Kidney glomerular epithelial cell (primary cell): ENCODE measurements around the gene IDUA.
A peak's percentile ranks its signal among the peaks of the same experiment; 100 is the strongest.

Source experiments
- DNase-seq: peaks from one replicate; lab custom pipeline; 2025; lab: John Stamatoyannopoulos, UW

IDUA gene

DNA sequence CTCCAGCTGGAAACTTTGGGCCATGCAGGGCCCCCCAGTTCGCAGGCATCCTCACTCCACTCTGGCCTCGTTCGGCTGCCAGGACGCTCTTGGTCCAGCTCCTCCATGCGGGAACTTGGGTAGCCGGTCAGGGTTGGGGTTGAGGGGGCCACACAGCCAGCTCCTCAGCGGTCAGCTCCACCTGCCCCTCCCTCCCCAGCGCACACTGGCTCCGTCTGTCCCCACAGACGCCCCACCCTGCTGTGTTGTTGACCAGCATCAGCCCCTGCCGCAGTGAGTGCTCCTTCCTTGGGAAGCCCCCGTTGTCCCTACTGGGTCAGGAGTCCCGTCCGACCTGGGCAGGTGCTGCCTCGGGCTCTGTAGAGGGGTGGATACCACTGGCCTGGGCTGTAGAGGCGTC, 30.4 kb downstream of the IDUA start:
- no peak for DNase-seq

- no peak for DNase-seq
Observed at GRCh38 chr4:1017706-1018105, 30.9 kb downstream of the IDUA start.

- DNase-seq, result no peak
Observed at GRCh38 chr4:1018147-1019020, 31.5 kb downstream of the IDUA start.

GRCh38 chr4:1019320-1019719, 32.5 kb downstream of the IDUA start:
- no peak for DNase-seq

GRCh38 chr4:1019729-1020470, 33.1 kb downstream of the IDUA start:
- DNase-seq, result no peak

- DNase-seq, result no peak
Observed at GRCh38 chr4:1021386-1022050, 34.7 kb downstream of the IDUA start.

DNA sequence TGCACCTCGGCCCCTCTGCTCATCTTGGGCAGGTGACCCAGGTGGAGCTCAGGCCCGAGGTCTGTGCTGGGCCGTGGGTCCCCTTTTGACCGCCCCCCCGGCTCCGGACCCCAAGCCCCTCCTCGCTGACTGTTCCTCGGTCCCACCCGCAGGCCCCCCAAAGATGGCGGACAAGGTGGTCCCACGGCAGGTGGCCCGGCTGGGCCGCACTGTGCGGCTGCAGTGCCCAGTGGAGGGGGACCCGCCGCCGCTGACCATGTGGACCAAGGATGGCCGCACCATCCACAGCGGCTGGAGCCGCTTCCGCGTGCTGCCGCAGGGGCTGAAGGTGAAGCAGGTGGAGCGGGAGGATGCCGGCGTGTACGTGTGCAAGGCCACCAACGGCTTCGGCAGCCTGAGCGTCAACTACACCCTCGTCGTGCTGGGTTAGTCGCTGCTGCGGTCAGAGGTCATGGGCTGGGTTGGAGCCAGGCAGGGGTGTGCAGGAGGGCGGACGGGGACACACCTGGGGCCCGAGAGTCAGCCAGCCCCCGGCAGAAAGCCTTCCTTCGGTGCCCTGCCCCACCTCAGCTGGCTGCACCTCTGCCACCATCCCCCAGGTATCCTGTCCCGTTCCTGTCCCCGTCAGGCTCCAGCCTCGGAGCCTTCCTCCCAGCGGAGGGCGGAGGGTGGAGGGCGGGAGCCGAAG, 35.4 kb downstream of the IDUA start:
- no peak for DNase-seq

GRCh38 chr4:1022739-1023066, 35.9 kb downstream of the IDUA start:
- DNase-seq, result no peak

- no peak for DNase-seq
Observed at GRCh38 chr4:1023075-1023640, 36.3 kb downstream of the IDUA start.

GRCh38 chr4:1023895-1024740, 37.3 kb downstream of the IDUA start:
- no peak for DNase-seq

- no peak for DNase-seq
Observed at GRCh38 chr4:1024882-1025545, 38.2 kb downstream of the IDUA start.

DNA sequence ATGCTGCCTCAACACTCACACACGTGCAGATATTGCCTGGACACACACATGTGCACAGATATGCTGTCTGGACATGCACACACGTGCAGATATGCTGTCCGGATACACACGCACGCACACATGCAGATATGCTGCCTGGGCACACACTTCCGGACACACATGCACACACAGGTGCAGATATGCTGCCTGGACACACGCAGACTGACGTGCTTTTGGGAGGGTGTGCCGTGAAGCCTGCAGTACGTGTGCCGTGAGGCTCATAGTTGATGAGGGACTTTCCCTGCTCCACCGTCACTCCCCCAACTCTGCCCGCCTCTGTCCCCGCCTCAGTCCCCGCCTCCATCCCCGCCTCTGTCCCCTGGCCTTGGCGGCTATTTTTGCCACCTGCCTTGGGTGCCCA, 39.3 kb downstream of the IDUA start:
- DNase-seq, result peak; percentile 20

DNA sequence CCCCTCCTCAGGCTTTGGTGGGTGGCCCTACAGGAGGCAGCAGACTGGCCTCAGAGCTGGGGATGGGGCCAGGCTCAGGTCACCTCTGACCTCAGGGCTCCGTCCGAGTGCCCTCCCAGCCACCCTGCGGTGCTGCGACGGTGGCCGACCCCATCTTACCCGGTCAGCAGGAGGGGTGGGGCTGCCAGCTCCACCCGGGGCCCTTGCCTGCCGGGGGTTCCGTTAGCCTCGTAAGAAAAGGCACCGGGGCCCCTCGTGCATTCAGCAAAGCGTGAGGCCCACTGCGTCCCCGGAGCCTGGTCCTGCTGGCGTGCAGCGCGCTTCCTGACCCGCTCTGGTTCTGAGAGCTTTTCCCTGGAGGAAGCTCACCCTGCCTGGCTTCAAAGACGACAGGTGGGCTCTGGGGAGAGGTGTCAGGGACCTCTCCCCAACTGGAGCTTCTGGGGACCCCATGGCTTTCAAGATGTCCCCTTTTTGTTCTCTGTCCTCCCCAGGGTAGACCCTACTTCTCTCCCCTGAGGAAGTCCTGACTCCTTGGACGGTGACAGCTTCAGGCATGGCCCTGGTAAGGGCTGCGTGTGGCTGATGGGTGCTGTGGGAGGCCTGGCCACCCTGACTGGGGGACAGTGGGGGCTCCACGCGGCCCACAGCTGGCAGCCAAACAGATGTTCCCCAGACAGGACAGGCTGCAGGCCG, 40.5 kb downstream of the IDUA start:
- DNase-seq, result no peak

DNA sequence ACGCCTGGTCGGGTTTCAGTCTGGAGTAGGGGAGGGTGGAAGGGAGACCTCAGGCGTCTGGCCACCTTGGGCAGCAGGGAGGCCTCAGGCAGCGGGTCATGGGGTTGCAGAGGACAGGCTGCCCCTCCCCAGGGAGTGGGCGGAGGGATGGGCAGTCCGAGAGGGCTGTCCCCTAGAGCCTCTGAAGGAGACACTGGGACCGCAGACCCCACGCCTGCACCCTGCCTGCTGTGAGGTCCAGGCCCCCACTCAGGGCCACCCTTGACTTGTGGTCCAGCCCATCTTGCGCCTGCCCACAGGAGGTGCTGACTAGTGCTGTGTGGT, 41.0 kb downstream of the IDUA start:
- DNase-seq, result no peak

DNA sequence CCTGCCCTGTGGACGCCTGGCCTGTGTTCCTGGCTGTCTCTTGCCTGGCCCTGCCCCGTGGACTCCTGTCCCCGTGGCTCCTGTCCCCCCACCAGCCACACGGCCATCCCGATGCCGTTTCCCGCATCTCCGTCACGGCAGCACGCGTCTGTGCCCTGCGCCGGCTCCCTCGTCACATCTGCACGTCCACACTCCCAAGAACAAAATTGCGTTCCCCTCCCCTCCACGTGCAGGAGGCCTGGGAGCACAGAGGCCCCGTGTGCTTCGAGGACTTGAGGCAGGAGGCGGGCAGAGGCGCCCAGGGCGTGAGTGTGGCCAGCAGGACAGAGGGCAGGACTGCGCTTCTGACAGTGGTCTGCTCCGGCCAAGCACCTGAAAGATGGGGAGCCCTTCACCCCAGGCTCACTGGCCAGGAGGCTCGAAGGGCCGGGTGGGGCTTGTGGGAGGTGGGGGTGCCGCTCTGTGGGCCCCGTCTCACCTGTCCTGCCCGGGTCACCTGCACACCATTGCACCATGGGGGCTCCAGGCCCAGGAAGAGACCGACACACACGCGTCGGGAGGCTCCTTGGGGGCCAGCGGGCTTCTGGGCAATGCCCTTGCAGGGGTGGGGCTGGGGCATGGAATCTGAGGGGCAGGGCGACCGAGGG, 41.9 kb downstream of the IDUA start:
- DNase-seq, result no peak

DNA sequence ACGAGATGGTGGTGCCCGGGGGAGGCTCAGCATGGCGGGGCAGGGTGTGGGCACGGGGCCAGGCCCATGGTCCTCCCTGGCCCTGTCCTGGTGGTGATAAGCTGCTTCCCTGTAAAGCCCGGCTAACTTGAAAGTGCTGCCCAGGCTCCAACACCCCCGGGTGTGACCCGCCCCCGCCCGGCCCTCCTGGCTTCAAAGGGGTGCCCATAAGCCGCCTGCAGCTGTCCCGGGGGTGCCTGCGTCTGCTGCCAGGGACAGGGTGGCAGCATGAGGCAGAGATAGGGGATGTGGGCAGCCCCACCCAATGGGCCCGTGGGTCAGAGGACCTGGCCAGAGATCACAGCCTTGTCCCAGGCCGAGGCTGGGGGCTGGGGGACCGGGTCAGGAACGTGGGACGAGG, 42.7 kb downstream of the IDUA start:
- no peak for DNase-seq

DNA sequence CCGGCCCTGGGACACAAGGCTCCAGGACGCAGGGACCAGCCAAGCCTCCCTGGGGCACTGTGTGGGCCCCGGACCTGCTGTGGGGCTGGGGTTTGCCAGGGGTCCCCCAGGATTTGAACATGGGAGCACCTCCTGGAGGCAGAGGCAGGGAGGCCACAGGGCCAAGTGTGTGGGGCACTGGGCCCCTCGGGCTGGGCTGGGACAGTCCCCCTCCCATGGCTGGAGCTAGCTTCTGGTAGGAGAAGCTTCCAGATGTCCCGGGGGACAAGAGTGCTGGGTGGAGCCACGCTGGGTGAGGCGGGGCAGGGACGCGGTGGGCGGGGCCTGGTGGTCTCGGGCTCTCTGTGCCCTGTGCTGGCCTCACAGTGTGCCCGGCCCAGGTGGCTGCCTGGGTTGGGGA, 43.2 kb downstream of the IDUA start:
- no peak for DNase-seq

GRCh38 chr4:1030559-1030958, 43.7 kb downstream of the IDUA start:
- no peak for DNase-seq

DNA sequence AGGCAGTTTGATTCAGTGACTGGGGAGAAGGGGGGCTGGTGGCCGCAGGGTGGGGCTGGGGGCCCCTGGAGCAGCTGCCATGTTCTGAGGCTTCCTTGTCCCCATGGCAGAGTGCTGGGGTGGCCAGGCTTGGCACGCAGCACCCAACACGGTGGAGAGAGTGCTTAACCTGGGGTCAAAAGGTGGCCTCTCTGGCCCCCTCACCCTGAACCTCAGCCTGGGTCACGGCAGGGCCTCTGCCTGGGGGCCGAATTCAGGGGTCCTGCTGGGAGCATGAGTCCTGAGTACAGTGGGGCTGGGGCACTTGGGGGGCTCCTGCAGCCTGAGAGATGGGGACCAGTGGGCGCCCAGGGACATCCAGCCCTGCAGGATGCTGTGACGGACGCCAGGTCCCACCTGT, 44.5 kb downstream of the IDUA start:
- DNase-seq, result no peak
